Activated T-helper 17 cell treated with anti-CD3 and anti-CD28 coated beads, Interleukin-2, amount 50 U/mL, for 72 hours (primary cell): ENCODE measurements around the gene GAGE12J. TPM values are rescaled to one million over a fixed set of nuclear protein-coding genes. Genes with fewer than 3 reads are reported as not detected.
"Not testable (repeated sequence)": the region's sequence is repeated elsewhere in the genome, so short reads cannot be mapped to it uniquely, and the experiment has no call there.

Source experiments
- ATAC-seq: fragments of 150-1000 bp; cut with Tn5 transposase; replicated peaks from 2 replicates; pipeline ENCODE4 v1.10.0; 2021; ENCODE audit warnings: mild to moderate bottlenecking, moderate library complexity
- H3K27ac Mint-ChIP-seq: one replicate; pipeline ENCODE4 v1.8.0; 2022; ENCODE audit warnings: mixed read lengths
- H3K27me3 Mint-ChIP-seq: one replicate; pipeline ENCODE4 v1.8.0; 2022; ENCODE audit warnings: mixed read lengths
- H3K36me3 Mint-ChIP-seq: one replicate; pipeline ENCODE4 v1.8.0; 2022; ENCODE audit warnings: low read depth, mild to moderate bottlenecking, mixed read lengths
- H3K4me1 Mint-ChIP-seq: one replicate; pipeline ENCODE4 v1.8.0; 2022; ENCODE audit warnings: mixed read lengths
- H3K4me3 Mint-ChIP-seq: one replicate; pipeline ENCODE4 v1.8.0; 2022; ENCODE audit warnings: mild to moderate bottlenecking, mixed read lengths
- H3K9me3 Mint-ChIP-seq: one replicate; pipeline ENCODE4 v1.8.0; 2022; ENCODE audit warnings: mixed read lengths
- total RNA-seq, 2 donors: library from RNA; stranded (reverse); gene quantifications; one replicate each; pipeline ENCODE4 v1.2.3, GENCODE V29; 2022

GAGE12J gene
- total RNA-seq, 2 donors from 2014 or later = not detected

- not testable (repeated sequence) for H3K9me3 Mint-ChIP-seq, H3K27ac Mint-ChIP-seq, H3K27me3 Mint-ChIP-seq, H3K4me3 Mint-ChIP-seq, ATAC-seq, H3K4me1 Mint-ChIP-seq, H3K36me3 Mint-ChIP-seq
These were observed 10.0 kb downstream of the GAGE12J start for GRCh38 chrX:49331841-49332240.

GRCh38 chrX:49341449-49341848, 19.6 kb downstream of the GAGE12J start:
- not testable (repeated sequence) for H3K4me3 Mint-ChIP-seq, ATAC-seq, H3K27ac Mint-ChIP-seq, H3K4me1 Mint-ChIP-seq, H3K36me3 Mint-ChIP-seq, H3K27me3 Mint-ChIP-seq, H3K9me3 Mint-ChIP-seq

GRCh38 chrX:49344496-49345175, 22.8 kb downstream of the GAGE12J start:
- H3K36me3 Mint-ChIP-seq, H3K27ac Mint-ChIP-seq, H3K4me3 Mint-ChIP-seq, ATAC-seq, H3K27me3 Mint-ChIP-seq, H3K9me3 Mint-ChIP-seq, H3K4me1 Mint-ChIP-seq: not testable (repeated sequence)

GRCh38 chrX:49345402-49345801, 23.6 kb downstream of the GAGE12J start:
- not testable (repeated sequence) for H3K4me1 Mint-ChIP-seq, H3K27ac Mint-ChIP-seq, H3K4me3 Mint-ChIP-seq, H3K9me3 Mint-ChIP-seq, H3K27me3 Mint-ChIP-seq, ATAC-seq, H3K36me3 Mint-ChIP-seq

GRCh38 chrX:49346150-49346549, 24.3 kb downstream of the GAGE12J start:
- not testable (repeated sequence) for H3K9me3 Mint-ChIP-seq, H3K36me3 Mint-ChIP-seq, H3K27ac Mint-ChIP-seq, H3K27me3 Mint-ChIP-seq, H3K4me3 Mint-ChIP-seq, H3K4me1 Mint-ChIP-seq, ATAC-seq

Other genes with a start within 250 kb of the GAGE12J start
- 10 to 100 TPM; 14.3 to 21.7 TPM for gene PRAF2, start 248.0 kb upstream of the GAGE12J start, total RNA-seq
- gene WDR45, start 242.2 kb upstream of the GAGE12J start, total RNA-seq = 10 to 100 TPM; 40.6 to 44.5 TPM
- gene GPKOW, start 198.3 kb upstream of the GAGE12J start, total RNA-seq = 10 to 100 TPM; 17.3 to 18.1 TPM
- gene MAGIX, start 159.3 kb upstream of the GAGE12J start, total RNA-seq = 1 to 10 TPM; 1.5 to 3.7 TPM
- 100 to 1,000 TPM; 228 to 233 TPM for gene PLP2, start 150.1 kb upstream of the GAGE12J start, total RNA-seq
- gene PRICKLE3, start 135.7 kb upstream of the GAGE12J start, total RNA-seq = 10 to 100 TPM; 19.8 to 45.3 TPM
- 10 to 100 TPM; 16.6 to 53.4 TPM for gene SYP, start 121.8 kb upstream of the GAGE12J start, total RNA-seq
- gene CACNA1F, start 88.7 kb upstream of the GAGE12J start, total RNA-seq = 1 to 10 TPM in 1 of 2 donors, under 1 TPM in 1; 0.82 to 6.2 TPM
- gene CCDC22, start 86.6 kb upstream of the GAGE12J start, total RNA-seq = 10 to 100 TPM; 21.7 to 33.0 TPM
- gene FOXP3, start 57.3 kb upstream of the GAGE12J start, total RNA-seq = 100 to 1,000 TPM in 1 of 2 donors, 10 to 100 TPM in 1; 80.4 to 109 TPM
- 1 to 10 TPM; 6.6 to 8.8 TPM for gene PPP1R3F, start 52.2 kb upstream of the GAGE12J start, total RNA-seq
- not detected for gene GAGE10, start 18.4 kb upstream of the GAGE12J start, total RNA-seq
- gene GAGE13, start 9.5 kb downstream of the GAGE12J start, total RNA-seq = not detected
- not detected for gene GAGE12C, start 210.1 kb downstream of the GAGE12J start, total RNA-seq
- not detected for gene GAGE12D, start 219.7 kb downstream of the GAGE12J start, total RNA-seq
- not detected for gene GAGE12E, start 229.3 kb downstream of the GAGE12J start, total RNA-seq
- gene GAGE12F, start 238.8 kb downstream of the GAGE12J start, total RNA-seq = not detected
- not detected for gene GAGE12G, start 248.4 kb downstream of the GAGE12J start, total RNA-seq